IPS DF 6.9 (cell line): ENCODE measurements around the gene GLT6D1.

ENCODE experiments used
- DNase-seq: peaks from one replicate; pipeline ENCODE4 v3.0.0-alpha.2; 2013; ENCODE audit warnings: low read depth, low spot score
- H3K27ac ChIP-seq: one replicate; pipeline ENCODE4 v1.5.1; 2013; ENCODE audit warnings: low read length, control low read depth
- H3K27me3 ChIP-seq: 2 replicates; pipeline ENCODE4 v1.6.1; 2013; ENCODE audit warnings: mild to moderate bottlenecking, low read length; ENCODE audit not compliant: control insufficient read depth, insufficient read depth
- H3K36me3 ChIP-seq: 2 replicates; pipeline ENCODE4 v1.6.1; 2013; ENCODE audit warnings: low read length; ENCODE audit not compliant: control insufficient read depth, insufficient read depth
- H3K4me1 ChIP-seq: 2 replicates; pipeline ENCODE4 v1.6.1; 2013; ENCODE audit warnings: low read length; ENCODE audit not compliant: control insufficient read depth, insufficient read depth
- H3K4me3 ChIP-seq: 2 replicates; pipeline ENCODE4 v1.5.1; 2013; ENCODE audit warnings: mild to moderate bottlenecking, low read length
- H3K9me3 ChIP-seq: 2 replicates; pipeline ENCODE4 v1.6.1; 2013; ENCODE audit warnings: low read length, inconsistent platforms; ENCODE audit not compliant: control insufficient read depth, insufficient read depth
- WGBS: extraction: QIAGEN DNeasy Blood & Tissue Kit; methylation state at CpG from one replicate; pipeline ENCODE4 v1.1.7; 2013; ENCODE audit warnings: mixed read lengths, missing lambda C conversion rate; ENCODE audit not compliant: insufficient read length, insufficient coverage; 5-methylcytosine and 5-hydroxymethylcytosine counted together

GLT6D1 gene

DNA sequence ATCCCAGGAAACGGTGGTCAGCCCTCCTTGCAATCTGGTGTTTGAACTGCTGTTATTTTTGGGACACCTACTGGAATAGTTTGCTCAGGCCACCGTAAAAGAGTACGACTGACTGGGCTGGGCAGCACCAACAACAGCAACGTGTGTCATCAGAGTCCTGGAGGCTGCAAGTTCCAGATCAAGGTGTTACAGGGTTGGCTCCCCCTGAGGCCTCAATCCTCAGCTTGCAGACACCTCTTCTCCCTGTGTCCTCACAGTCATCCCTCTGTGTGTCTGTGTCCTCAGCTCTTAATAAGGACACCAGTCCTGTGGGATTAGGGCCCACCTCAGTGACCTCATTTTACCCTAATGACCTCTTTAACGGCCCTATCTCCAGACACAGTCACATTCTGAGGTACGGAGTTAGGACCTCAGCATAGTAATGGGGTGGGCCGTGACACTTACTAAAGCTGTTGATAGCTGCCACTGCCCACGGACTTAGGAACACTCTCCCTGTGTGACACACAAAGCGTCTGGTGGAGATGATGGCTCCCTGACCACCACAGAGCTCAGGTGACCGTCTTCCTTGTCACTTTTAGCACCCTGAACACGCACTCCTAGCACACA lies 16.8 kb downstream of the GLT6D1 start:
- no peak overlapping the region for H3K27ac ChIP-seq
- H3K9me3 ChIP-seq = no peaks in the 10 kb centered on the region
- no peaks in the 10 kb centered on the region for H3K27me3 ChIP-seq
- H3K4me1 ChIP-seq = no peaks in the 10 kb centered on the region
- H3K36me3 ChIP-seq = no peaks in the 10 kb centered on the region
- DNase-seq = no peak
- WGBS = no CpG with 5 or more reads among the region's 11 CpGs
- no peak overlapping the region for H3K4me3 ChIP-seq

DNA sequence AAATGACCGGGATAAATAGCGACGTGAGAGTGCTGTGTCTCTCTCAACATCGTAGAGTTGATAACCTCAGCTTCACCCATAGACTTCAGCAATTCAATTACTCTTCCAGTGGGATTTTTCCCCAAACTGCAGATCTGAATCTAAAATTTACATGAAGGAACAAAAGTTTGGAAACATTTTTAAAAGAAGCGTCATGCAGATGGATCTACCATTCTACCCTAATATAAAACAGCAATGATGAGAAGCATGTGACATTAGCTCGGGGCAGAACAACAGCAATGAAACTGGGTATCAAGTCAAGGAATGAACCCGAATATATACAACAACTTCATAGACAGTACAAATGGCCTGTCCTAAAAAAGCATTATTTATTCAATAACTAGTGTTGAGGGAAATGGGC lies 18.8 kb downstream of the GLT6D1 start:
- no CpG with 5 or more reads among the region's 7 CpGs for WGBS
- Histone ChIP-seq H3K36me3 (no peaks in the 10 kb centered on the region), H3K4me3 (no peak overlapping the region), H3K4me1 (no peaks in the 10 kb centered on the region), H3K27ac (no peak overlapping the region), H3K27me3 (no peaks in the 10 kb centered on the region), H3K9me3 (no peaks in the 10 kb centered on the region)
- no peak for DNase-seq

DNA sequence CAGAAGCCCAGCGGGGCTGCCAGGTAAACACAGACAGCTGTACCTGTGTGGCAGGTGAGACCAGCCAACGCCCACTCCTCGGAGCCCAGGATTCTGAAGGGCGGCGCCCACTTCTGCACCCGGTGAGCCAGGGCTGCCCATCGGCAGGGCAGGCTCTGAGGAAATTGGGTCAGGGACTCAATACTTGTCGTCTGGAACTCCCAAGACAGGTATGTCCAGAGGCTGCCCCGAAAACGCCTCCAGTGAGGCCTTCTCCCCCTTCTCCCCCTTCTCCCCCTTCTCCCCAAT lies 19.8 kb downstream of the GLT6D1 start:
- DNase-seq = no peak
- Histone ChIP-seq H3K36me3 (no peaks in the 10 kb centered on the region), H3K9me3 (no peaks in the 10 kb centered on the region), H3K27ac (no peak overlapping the region), H3K27me3 (no peaks in the 10 kb centered on the region), H3K4me3 (no peak overlapping the region), H3K4me1 (no peaks in the 10 kb centered on the region)
- WGBS = no CpG with 5 or more reads among the region's 10 CpGs

DNA sequence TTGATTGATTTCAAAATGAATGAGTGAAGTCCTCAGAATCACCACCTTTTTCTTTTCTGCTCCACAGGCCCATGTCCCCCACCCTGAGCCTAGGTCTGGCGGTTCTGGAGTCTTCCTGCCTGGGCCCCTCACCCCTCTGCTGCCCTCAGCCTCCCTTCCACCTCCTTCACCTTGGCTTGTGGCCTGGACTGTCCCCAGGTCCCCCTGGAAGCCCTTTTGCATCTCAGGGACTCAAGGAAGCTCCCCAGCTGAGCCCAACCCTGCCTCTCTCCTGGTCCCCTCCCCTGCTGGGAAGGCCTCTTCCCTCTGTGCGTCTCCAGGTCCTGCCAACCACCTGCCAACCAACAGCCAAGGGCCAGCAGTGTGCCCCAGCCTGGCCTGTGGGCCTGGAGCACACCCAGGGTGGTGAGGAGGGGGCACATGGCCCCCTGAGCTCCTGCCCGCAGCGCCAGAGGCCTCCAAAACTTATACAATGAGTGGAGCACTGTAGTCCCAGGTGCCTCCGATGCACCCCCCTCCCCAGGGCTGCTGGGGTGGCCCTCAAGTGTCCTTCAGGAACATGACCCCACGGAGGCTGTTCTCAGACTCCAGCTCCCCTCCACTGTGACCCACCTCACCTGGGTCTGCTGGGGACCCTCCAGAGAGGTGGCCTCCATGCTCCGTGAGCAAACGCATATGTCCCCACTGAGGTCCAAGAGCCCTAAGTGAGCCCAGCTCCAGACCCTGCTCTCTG lies 20.3 kb downstream of the GLT6D1 start:
- H3K9me3 ChIP-seq = no peaks in the 10 kb centered on the region
- H3K27me3 ChIP-seq = no peaks in the 10 kb centered on the region
- no CpG with 5 or more reads among the region's 8 CpGs for WGBS
- no peaks in the 10 kb centered on the region for H3K4me1 ChIP-seq
- H3K36me3 ChIP-seq = no peaks in the 10 kb centered on the region
- DNase-seq = no peak
- H3K27ac ChIP-seq = no peak overlapping the region
- H3K4me3 ChIP-seq = no peak overlapping the region

DNA sequence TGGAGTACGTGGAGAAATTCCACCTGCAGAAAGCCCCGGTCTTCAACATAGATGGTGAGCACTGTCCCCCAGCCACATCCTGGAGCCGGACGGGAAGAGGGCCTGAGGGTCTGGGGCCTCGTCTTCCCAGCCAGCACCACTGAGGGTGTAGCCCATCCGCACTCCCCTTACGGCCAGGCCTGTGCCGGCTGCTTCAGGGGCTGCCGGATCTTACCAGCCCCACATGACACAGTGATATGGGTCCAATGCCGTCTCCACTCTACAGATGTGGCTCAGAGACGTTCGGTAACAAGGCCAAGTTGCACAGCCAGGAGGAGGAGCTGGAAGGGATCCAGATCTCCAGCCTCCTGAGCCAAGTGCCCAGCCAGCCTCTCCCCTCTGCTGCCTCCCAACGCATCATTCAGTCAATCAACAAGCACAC lies 21.3 kb downstream of the GLT6D1 start:
- no peak overlapping the region for H3K27ac ChIP-seq
- no peak overlapping the region for H3K4me3 ChIP-seq
- DNase-seq = no peak
- no peaks in the 10 kb centered on the region for H3K27me3 ChIP-seq
- no peaks in the 10 kb centered on the region for H3K9me3 ChIP-seq
- H3K4me1 ChIP-seq = no peaks in the 10 kb centered on the region
- no peaks in the 10 kb centered on the region for H3K36me3 ChIP-seq
- no CpG with 5 or more reads among the region's 13 CpGs for WGBS

DNA sequence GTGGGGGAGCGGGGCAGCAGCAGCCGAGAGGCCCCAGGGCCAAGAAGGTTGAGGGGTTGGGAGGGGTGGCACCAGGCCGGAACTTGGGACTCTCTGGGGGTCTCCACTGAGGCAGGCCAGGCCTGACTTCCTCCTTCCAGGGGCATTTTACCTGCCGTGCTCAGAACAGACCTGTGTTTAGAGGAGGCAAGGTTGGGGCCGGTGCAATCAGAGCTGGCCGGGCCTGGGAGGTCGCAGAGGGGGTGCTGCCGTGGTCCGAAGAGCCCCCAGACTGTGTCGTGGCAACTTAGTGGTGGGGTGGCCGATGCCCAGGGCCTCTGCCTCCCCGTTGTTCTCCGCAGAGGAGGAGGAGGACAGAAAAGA lies 21.8 kb downstream of the GLT6D1 start:
- no peaks in the 10 kb centered on the region for H3K4me1 ChIP-seq
- no peaks in the 10 kb centered on the region for H3K27me3 ChIP-seq
- no CpG with 5 or more reads among the region's 13 CpGs for WGBS
- DNase-seq = no peak
- H3K36me3 ChIP-seq = no peaks in the 10 kb centered on the region
- H3K4me3 ChIP-seq = no peak overlapping the region
- no peaks in the 10 kb centered on the region for H3K9me3 ChIP-seq
- no peak overlapping the region for H3K27ac ChIP-seq

DNA sequence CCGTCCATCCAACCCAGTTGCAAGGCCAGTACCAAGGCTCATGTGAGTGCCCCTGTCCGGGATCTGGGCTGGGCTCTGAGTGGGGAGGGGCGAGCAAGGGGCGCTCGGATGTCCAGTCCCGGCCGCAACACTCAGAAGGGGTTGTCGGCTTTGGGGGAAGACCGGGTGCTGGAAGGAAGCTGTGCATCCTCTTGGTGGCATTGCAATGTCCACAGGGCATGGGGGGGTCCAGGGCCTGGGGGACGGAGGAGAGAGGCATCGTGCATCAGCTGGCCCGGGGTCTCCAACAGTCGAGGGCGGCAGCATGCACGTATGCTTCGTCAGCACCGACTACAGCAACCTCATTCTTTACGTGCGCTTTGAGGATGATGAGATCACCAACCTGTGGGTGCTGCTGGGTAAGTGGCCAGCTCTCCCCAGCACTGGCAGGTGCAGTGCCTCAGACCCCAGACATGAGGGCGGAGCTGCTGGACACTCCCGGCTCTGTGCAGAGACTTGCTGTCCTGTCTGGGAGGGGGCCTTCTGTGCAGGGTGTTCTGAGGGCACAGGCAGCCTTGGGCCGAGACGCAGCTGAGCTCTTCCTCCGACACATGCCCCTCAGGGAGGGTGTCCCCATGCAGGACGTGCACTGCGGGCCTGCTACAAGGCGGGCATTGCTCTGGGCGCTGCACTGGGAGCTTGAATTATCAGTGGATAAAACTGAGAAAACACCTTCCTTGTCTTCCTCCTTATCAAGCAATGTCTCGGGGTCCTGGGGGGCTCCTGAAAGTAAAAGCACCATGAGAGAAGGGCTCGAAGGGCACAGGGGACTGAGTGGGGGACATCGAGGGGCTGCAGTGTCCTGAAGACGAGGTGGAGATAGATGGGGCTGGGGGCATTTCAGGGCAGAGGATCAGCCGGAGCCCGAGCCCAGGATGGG lies 22.5 kb downstream of the GLT6D1 start:
- DNase-seq = no peak
- H3K27ac ChIP-seq = no peak overlapping the region
- no peak overlapping the region for H3K4me3 ChIP-seq
- no peaks in the 10 kb centered on the region for H3K9me3 ChIP-seq
- no peaks in the 10 kb centered on the region for H3K4me1 ChIP-seq
- WGBS = no CpG with 5 or more reads among the region's 34 CpGs
- H3K36me3 ChIP-seq = no peaks in the 10 kb centered on the region
- no peaks in the 10 kb centered on the region for H3K27me3 ChIP-seq

DNA sequence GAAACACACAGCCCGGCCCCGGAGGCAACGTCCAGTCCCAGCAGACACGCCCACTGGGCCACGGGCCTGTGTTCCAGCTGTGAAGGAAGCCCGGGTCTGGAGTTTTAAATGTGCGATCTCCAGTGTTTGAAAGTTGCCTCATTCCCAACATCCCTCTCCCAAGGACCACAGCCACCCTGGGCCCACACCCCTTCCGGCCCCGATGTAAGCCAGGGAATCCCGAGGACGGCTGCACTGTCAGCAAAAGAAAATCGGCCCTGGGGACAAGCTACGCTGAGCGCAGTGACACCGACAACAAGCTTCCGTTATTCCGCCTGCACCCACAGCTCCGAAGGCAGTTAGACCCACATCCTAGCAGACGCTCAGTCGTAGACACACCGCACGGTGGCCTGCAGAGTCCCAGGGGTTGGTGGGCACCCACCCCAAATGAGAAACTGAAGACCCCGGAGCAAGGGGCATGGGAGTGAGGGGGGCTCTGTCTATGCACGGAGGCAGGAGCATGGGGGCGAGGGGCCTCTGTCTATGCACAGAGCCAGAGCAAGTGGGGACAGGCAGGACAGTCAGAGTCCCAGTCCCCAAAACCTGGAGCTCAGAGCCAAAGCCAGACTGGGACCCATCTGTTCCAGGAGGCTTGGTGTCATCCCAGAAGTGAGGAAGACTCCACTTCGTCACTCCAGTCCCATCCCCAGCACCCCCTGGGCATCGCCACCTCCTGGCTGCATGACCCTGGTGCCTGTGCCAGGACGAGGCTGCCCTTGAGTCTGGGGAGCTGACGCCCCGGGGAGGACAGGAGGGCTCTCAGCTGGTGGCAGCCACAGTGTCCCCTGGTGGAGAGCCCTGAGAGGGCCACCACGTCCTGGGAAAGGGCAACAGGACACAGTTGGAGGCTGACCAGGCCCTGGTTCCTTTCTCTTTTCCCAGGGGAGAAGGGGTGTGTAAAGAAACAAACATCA lies 23.4 kb downstream of the GLT6D1 start:
- H3K4me3 ChIP-seq = no peak overlapping the region
- no peaks in the 10 kb centered on the region for H3K36me3 ChIP-seq
- no peak for DNase-seq
- H3K27ac ChIP-seq = no peak overlapping the region
- no peaks in the 10 kb centered on the region for H3K27me3 ChIP-seq
- no peaks in the 10 kb centered on the region for H3K9me3 ChIP-seq
- no peaks in the 10 kb centered on the region for H3K4me1 ChIP-seq
- no CpG with 5 or more reads among the region's 31 CpGs for WGBS

DNA sequence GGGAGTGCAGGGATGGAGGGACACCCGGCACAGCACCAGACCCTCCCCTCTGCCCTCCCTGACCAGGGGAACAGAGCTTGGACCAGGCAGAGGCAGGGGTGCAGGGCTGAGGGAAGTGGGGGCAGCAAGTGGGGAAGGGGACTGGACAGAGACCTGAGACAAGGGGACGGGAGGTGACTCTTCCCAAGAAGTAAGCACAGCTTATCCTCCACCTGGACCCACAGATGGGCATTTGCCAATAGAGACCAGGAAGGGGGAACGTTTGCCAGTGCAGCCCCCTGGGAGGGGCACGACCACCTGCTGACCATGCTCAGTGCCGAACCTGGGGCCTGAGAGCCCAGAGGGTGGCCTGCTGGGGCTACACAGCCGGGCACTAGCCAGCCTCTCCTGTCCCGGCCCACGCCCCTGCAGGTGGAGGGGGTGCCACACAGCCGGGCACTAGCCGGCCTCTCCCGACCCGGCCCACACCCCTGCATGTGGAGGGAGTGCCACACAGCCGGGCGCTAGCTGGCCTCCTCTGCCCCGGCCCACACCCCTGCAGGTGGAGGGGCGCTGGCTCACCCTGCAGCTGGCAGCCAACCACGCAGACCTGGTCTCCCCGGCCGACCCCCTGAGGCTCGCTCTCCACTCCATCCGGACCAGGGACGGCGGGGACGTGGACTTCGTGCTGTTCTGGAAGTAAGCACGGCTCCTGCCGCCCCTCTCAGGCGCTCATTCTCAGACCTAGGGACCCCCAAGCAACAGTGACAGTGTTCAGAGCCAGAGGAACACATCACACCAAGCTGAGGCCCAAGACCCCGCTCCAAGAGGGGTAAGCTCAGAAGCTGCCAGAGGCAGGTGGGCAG lies 24.3 kb downstream of the GLT6D1 start:
- H3K27me3 ChIP-seq = no peaks in the 10 kb centered on the region
- WGBS = no CpG with 5 or more reads among the region's 29 CpGs
- no peak for DNase-seq

More for the DNA sequence above, 24.3 kb downstream of the GLT6D1 start:
- no peaks in the 10 kb centered on the region for H3K36me3 ChIP-seq
- H3K9me3 ChIP-seq = no peaks in the 10 kb centered on the region
- H3K4me3 ChIP-seq = no peak overlapping the region
- H3K4me1 ChIP-seq = no peaks in the 10 kb centered on the region
- no peak overlapping the region for H3K27ac ChIP-seq
